K562 (cell line): ENCODE results near the gene CNTN4. TPM values are rescaled to one million over a fixed set of nuclear protein-coding genes. Genes with fewer than 3 reads are reported as not detected.

Source experiments
- ATAC-seq: fragments of 200-7000 bp; cut with Tn5 transposase; 3 replicates; pipeline ENCODE4 v1.9.1; 2020; ENCODE audit warnings: moderate library complexity
- BruUV-seq: library from RNA; stranded (reverse); fragments of 400-500 nt; replicated peaks from 2 replicates; lab custom pipeline; 2021; lab: Mats Ljungman, UMichigan
- CTCF ChIA-PET: fragments of 300-600 bp; formaldehyde crosslinking; extraction: SDS; loops from one replicate; lab custom pipeline; 2021; ENCODE audit warnings: low intra/inter-chr PET ratio; lab: Yijun Ruan, JAX
- POLR2A ChIA-PET: fragments of 300-600, 350-650 bp; sonication (Branson Sonifier 250); formaldehyde crosslinking; extraction: SDS; loops from one replicate; lab custom pipeline; 2021; ENCODE audit warnings: antibody characterized with exemption, inconsistent platforms; lab: Yijun Ruan, JAX
- DNase-seq, 4 experiments: peaks; one replicate each; pipeline versions ENCODE4 v3.0.0 to v3.0.0-alpha.2; 2011 to 2018; ENCODE audit warnings: low spot score in 3 of 4, mixed read lengths in 3 of 4; ENCODE audit errors: extremely low read depth in 1 of 4
- FAIRE-seq: peaks from 2 replicates; lab custom pipeline; 2011; peaks lifted over from hg19 to GRCh38; lab: Jason Lieb, UNC
- H2AFZ ChIP-seq: 2 replicates; pipeline ENCODE4 v1.6.0; 2011; ENCODE audit warnings: low read depth, low read length, control low read depth, inconsistent platforms
- H3K27ac ChIP-seq: fragments of 200-600 bp; 3 replicates; pipeline ENCODE4 v1.8.0; 2011; ENCODE audit warnings: low read depth, mild to moderate bottlenecking, control low read depth, inconsistent platforms, low read length, moderate library complexity, mixed read lengths; ENCODE audit errors: extremely low read depth
- H3K27me3 ChIP-seq, 2 experiments: fragments of 300-600 bp in 1 of 2; 2 replicates in 1 of 2; 3 replicates in 1 of 2; pipeline versions ENCODE4 v1.6.0 to v1.8.0; 2011; ENCODE audit warnings: inconsistent platforms in 2 of 2, low read length in 2 of 2, mild to moderate bottlenecking in 1 of 2, mixed read lengths in 1 of 2, moderate library complexity in 1 of 2; ENCODE audit not compliant: control insufficient read depth in 2 of 2, insufficient read depth in 2 of 2
- H3K36me3 ChIP-seq: fragments of 300-600 bp; 3 replicates; pipeline ENCODE4 v1.8.0; 2011; ENCODE audit warnings: mild to moderate bottlenecking, low read length, inconsistent platforms; ENCODE audit not compliant: control insufficient read depth, insufficient read depth
- H3K4me1 ChIP-seq, 2 experiments: fragments of 200-600 bp in 1 of 2; replicated peaks in 1 of 2; 2 replicates in 1 of 2; 3 replicates in 1 of 2; pipeline versions ENCODE4 v1.5.1 to v1.8.0; 2011; ENCODE audit warnings: inconsistent platforms in 2 of 2, low read length in 2 of 2, mild to moderate bottlenecking in 1 of 2, mixed read lengths in 1 of 2, moderate library complexity in 1 of 2; ENCODE audit not compliant: control insufficient read depth in 2 of 2, insufficient read depth in 2 of 2
- H3K4me2 ChIP-seq: 2 replicates; pipeline ENCODE4 v1.6.1; 2011; ENCODE audit warnings: low read length, control low read depth, inconsistent platforms, mixed read lengths; ENCODE audit not compliant: insufficient read depth
- H3K4me3 ChIP-seq: fragments of 200-600 bp; sonication (generic), shearing (Covaris generic); 2 replicates; pipeline ENCODE4 v1.5.1; 2016; ENCODE audit warnings: control low read depth, inconsistent platforms
- H3K79me2 ChIP-seq: fragments of 200-600 bp; 3 replicates; pipeline ENCODE4 v1.8.0; 2011; ENCODE audit warnings: low read length, inconsistent platforms; ENCODE audit not compliant: control insufficient read depth, insufficient read depth
- H3K9ac ChIP-seq, 2 experiments: 2 replicates each; pipeline versions ENCODE4 v1.6.0 to v1.6.1; 2011; ENCODE audit warnings: low read depth in 2 of 2, low read length in 2 of 2, control low read depth in 1 of 2, inconsistent platforms in 1 of 2, mild to moderate bottlenecking in 1 of 2, mixed read lengths in 1 of 2; ENCODE audit not compliant: insufficient read depth in 1 of 2
- H3K9me1 ChIP-seq: one replicate; pipeline ENCODE4 v1.6.0; 2011; ENCODE audit warnings: inconsistent platforms, mild to moderate bottlenecking, low read length, moderate library complexity; ENCODE audit not compliant: control insufficient read depth, insufficient read depth
- H3K9me3 ChIP-seq: replicated peaks from 2 replicates; pipeline ENCODE4 v1.5.1; 2011; ENCODE audit warnings: low read depth, low read length, inconsistent platforms; ENCODE audit not compliant: control insufficient read depth, insufficient read depth
- H4K20me1 ChIP-seq: replicated peaks from 2 replicates; pipeline ENCODE4 v1.6.1; 2011; ENCODE audit warnings: low read length, inconsistent platforms, mixed read lengths; ENCODE audit not compliant: control insufficient read depth, insufficient read depth
- E2F5 ChIP-seq: sonication (generic); formaldehyde crosslinking; IDR thresholded peaks from 2 replicates; pipeline ENCODE4 v1.8.0; 2022; ENCODE audit warnings: mild to moderate bottlenecking, missing genetic modification reagents
- EHMT2 ChIP-seq: fragments of 450-650 bp; IDR thresholded peaks from 2 replicates; pipeline ENCODE4 v1.6.1; 2018; ENCODE audit warnings: antibody characterized with exemption
- ELF2 ChIP-seq: fragments of 250-450 bp; sonication (Bioruptor Pico); IDR thresholded peaks from 2 replicates; pipeline ENCODE4 v1.5.0; 2021; ENCODE audit warnings: mild to moderate bottlenecking
- GTF2A2 ChIP-seq: IDR thresholded peaks from 2 replicates; pipeline ENCODE4 v1.6.1; 2016; ENCODE audit warnings: mild to moderate bottlenecking, missing genetic modification characterization, missing compliant biosample characterization
- HNRNPUL1 ChIP-seq: fragments of 200-400 bp; formaldehyde crosslinking; IDR thresholded peaks from 2 replicates; pipeline ENCODE4 v1.6.1; 2017; ENCODE audit warnings: low read length
- ILK ChIP-seq: fragments of 450-650 bp; IDR thresholded peaks from 2 replicates; pipeline ENCODE4 v1.6.1; 2016; ENCODE audit warnings: missing genetic modification characterization, low read depth, mild to moderate bottlenecking, missing compliant biosample characterization, moderate library complexity, borderline replicate concordance
- MIER1 ChIP-seq: fragments of 450-650 bp; IDR thresholded peaks from 2 replicates; pipeline ENCODE4 v1.6.1; 2016; ENCODE audit warnings: antibody characterized with exemption, mild to moderate bottlenecking, low read depth
- WGBS: fragments of 100-300 bp; shearing (Covaris generic); methylation state at CpG from one replicate; pipeline ENCODE4 v1.1.6; 2016; ENCODE audit warnings: low coverage, mixed read lengths; ENCODE audit not compliant: insufficient coverage; ENCODE audit errors: missing lambda C conversion rate; 5-methylcytosine and 5-hydroxymethylcytosine counted together
- in situ Hi-C: fragments of 300-500 bp; cut with MboI; formaldehyde crosslinking; loops from 4 replicates; pipeline ENCODE4 v1.15.0; 2018; ENCODE audit warnings: inconsistent platforms, mixed read lengths
- intact Hi-C: fragments of 100-400 bp; cut with micrococcal nuclease; formaldehyde crosslinking; loops from 2 replicates; pipeline ENCODE4 v1.14.2; 2022
- polyA plus RNA-seq, 8 experiments: library from polyadenylated mRNA; depleted of rRNA in 4 of 8; stranded (reverse) in 5 of 8; unstranded in 3 of 8; fragments of >200 nt; fragmentation: Nextera tagmentation in 2 of 8; fragmentation: Illumina TruSeq in 1 of 8; extraction: Ambion mirVana in 2 of 8; extraction: Trizol in 1 of 8; gene quantifications; 2 replicates each; pipeline versions ENCODE4 v1.2.1 to v1.2.3, GENCODE V29; 2011 to 2014; ENCODE audit warnings: inconsistent platforms in 1 of 8, missing spikeins in 1 of 8
- total RNA-seq, 7 experiments: library from RNA; depleted of rRNA in 6 of 7; stranded (reverse); fragments of >200 nt in 6 of 7; fragmentation: Illumina TruSeq in 2 of 7; extraction: Trizol in 2 of 7; gene quantifications; 2 replicates each; pipeline versions ENCODE4 v1.2.1 to v1.2.3, GENCODE V29; 2011 to 2021; ENCODE audit warnings: low replicate concordance in 1 of 7
- TF ChIP-seq, protein P1 (sequence below), 2 experiments: IDR thresholded peaks; 2 replicates each; pipeline ENCODE4 v1.6.1; 2012; ENCODE audit warnings: improper control_type of control experiment in 2 of 2, low read depth in 2 of 2, low read length in 2 of 2, borderline replicate concordance in 1 of 2
- TF ChIP-seq, protein P2 (sequence below), 2 experiments: fragments of 450-650 bp; formaldehyde crosslinking in 1 of 2; IDR thresholded peaks; 2 replicates each; pipeline versions ENCODE4 v1.4.0 to v1.6.1; 2014 to 2020; ENCODE audit warnings: mild to moderate bottlenecking in 2 of 2, borderline replicate concordance in 1 of 2, low read depth in 1 of 2

Gene CNTN4
- total and polyA plus RNA-seq, 9 of the 15 experiments (the other 6 are each of a cell fraction or from before 2014, with no cell fraction given), result not detected

DNA sequence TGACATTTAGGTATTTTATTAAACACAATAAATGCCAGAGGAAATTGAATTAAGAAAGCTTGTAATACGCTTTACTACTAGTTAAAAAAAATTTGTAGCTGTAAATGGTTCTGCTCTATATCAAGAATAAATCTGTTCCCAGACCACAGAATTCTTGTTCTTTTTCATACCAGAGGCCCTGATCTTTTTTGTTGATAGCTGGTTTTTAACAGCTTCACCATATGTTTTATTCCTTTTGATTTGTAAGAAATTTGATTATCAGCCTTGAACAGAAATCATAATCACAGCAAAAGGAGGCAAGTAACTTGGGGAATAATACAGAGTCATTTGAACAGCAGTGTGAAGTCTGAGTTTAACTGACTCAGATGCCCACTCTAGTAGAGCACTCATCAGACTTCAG, 202.7 kb downstream of the CNTN4 start (continued):
- TF ChIP-seq, protein P1, sequence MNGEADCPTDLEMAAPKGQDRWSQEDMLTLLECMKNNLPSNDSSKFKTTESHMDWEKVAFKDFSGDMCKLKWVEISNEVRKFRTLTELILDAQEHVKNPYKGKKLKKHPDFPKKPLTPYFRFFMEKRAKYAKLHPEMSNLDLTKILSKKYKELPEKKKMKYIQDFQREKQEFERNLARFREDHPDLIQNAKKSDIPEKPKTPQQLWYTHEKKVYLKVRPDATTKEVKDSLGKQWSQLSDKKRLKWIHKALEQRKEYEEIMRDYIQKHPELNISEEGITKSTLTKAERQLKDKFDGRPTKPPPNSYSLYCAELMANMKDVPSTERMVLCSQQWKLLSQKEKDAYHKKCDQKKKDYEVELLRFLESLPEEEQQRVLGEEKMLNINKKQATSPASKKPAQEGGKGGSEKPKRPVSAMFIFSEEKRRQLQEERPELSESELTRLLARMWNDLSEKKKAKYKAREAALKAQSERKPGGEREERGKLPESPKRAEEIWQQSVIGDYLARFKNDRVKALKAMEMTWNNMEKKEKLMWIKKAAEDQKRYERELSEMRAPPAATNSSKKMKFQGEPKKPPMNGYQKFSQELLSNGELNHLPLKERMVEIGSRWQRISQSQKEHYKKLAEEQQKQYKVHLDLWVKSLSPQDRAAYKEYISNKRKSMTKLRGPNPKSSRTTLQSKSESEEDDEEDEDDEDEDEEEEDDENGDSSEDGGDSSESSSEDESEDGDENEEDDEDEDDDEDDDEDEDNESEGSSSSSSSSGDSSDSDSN (IDR thresholded peaks at IDR 0.05; ENCODE audit: borderline replicate concordance in 1 of 2, low read depth in 2 of 2, low read length in 2 of 2), result no peak
- TF ChIP-seq ELF2 (CRISPR knock-in tag), result no peak
- TF ChIP-seq HNRNPUL1, result no peak
- no peak for TF ChIP-seq E2F5 (CRISPR knock-in tag)

DNA sequence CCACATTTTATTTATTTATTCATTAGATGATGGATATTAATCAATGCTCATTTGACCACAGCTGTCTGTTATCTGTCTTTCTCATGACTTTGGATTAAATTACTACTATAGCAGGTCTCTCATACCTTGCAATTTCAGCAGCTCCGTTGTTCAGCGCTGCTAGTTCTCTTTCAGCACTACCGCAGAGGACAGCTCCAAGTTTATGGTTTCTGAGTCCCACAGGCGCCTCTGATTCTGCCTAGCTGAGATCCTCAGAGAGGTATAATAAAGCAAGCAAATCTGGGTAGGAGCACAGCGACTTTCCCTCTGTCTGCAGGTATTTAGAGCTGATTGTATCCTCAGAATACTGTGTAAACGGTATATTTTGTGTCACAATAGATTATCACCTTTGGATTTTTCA, 204.9 kb downstream of the CNTN4 start:
- ATAC-seq (no peak), FAIRE-seq (no peak), DNase-seq (peak in 1 of 4 experiments; percentile 10)
- Histone ChIP-seq H4K20me1 (no peaks in the 10 kb centered on the region), H3K9me3 (0 out of 2 replicates have a peak, but pooled peaks cover 4% of the 10 kb centered on the region), H3K27ac (no peak overlapping the region), H3K4me2 (no peak overlapping the region), H3K36me3 (no peaks in the 10 kb centered on the region), H3K4me3 (no peak overlapping the region), H3K27me3 (no peaks in the 10 kb centered on the region), H3K4me1 (no peaks in the 10 kb centered on the region), H3K79me2 (no peaks in the 10 kb centered on the region), H3K9ac (no peak overlapping the region), H3K9me1 (no peaks in the 10 kb centered on the region), H2AFZ (no peak overlapping the region)
- intact Hi-C loops, result no loop called here
- TF ChIP-seq MIER1 (0 out of 2 replicates have a peak, but pooled peaks have one; percentile 42), GTF2A2 (tag) (no peak), ILK (tag) (no peak), EHMT2 (peak; percentile 72)
- TF ChIP-seq, protein P2, sequence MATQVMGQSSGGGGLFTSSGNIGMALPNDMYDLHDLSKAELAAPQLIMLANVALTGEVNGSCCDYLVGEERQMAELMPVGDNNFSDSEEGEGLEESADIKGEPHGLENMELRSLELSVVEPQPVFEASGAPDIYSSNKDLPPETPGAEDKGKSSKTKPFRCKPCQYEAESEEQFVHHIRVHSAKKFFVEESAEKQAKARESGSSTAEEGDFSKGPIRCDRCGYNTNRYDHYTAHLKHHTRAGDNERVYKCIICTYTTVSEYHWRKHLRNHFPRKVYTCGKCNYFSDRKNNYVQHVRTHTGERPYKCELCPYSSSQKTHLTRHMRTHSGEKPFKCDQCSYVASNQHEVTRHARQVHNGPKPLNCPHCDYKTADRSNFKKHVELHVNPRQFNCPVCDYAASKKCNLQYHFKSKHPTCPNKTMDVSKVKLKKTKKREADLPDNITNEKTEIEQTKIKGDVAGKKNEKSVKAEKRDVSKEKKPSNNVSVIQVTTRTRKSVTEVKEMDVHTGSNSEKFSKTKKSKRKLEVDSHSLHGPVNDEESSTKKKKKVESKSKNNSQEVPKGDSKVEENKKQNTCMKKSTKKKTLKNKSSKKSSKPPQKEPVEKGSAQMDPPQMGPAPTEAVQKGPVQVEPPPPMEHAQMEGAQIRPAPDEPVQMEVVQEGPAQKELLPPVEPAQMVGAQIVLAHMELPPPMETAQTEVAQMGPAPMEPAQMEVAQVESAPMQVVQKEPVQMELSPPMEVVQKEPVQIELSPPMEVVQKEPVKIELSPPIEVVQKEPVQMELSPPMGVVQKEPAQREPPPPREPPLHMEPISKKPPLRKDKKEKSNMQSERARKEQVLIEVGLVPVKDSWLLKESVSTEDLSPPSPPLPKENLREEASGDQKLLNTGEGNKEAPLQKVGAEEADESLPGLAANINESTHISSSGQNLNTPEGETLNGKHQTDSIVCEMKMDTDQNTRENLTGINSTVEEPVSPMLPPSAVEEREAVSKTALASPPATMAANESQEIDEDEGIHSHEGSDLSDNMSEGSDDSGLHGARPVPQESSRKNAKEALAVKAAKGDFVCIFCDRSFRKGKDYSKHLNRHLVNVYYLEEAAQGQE (IDR thresholded peaks at IDR 0.05; ENCODE audit: borderline replicate concordance), result peak; percentile 88
- TF ChIP-seq, protein P2 (CRISPR knock-in tag; IDR thresholded peaks at IDR 0.05; ENCODE audit: low read depth), result 0 out of 2 replicates have a peak, but pooled peaks have one; percentile 65
- ChIA-PET POLR2A (no interaction called here), CTCF (no interaction called here)
- in situ Hi-C loops, result no loop called here
- 0% methylated on average over 6 of the region's 6 CpGs for WGBS
- no TSS peak for BruUV-seq
